CD1c-positive myeloid dendritic cell (primary cell): ENCODE data around the gene WDR64.

Experiments
- DNase-seq: peaks from one replicate; pipeline ENCODE4 v3.0.0-alpha.2; 2016; ENCODE audit errors: extremely low spot score

Gene WDR64

GRCh38 chr1:241630899-241631298, 21.2 kb upstream of the WDR64 start:
- DNase-seq: no peak

GRCh38 chr1:241631674-241632073, 20.4 kb upstream of the WDR64 start:
- no peak for DNase-seq

GRCh38 chr1:241632987-241633386, 19.1 kb upstream of the WDR64 start:
- DNase-seq: no peak

- peak; percentile 39 for DNase-seq
These were observed 16.4 kb upstream of the WDR64 start for GRCh38 chr1:241635556-241636152.

- DNase-seq: no peak
These were observed 15.8 kb upstream of the WDR64 start for GRCh38 chr1:241636291-241636690.

- no peak for DNase-seq
These were observed 15.0 kb upstream of the WDR64 start for GRCh38 chr1:241637046-241637590.

- DNase-seq: peak; percentile 66
These were observed 14.5 kb upstream of the WDR64 start for GRCh38 chr1:241637604-241638003.

- DNase-seq: no peak
These were observed 13.9 kb upstream of the WDR64 start for GRCh38 chr1:241638099-241638682.

GRCh38 chr1:241638909-241639622, 13.0 kb upstream of the WDR64 start:
- no peak for DNase-seq

- DNase-seq: peak; percentile 29
These were observed 12.4 kb upstream of the WDR64 start for GRCh38 chr1:241639623-241640148.

- DNase-seq: peak; percentile 96
These were observed 11.8 kb upstream of the WDR64 start, which contains the start of the genes CHML and OPN3 for GRCh38 chr1:241640149-241640866. CHML (minus strand) TSS chr1:241640369; CDS start chr1:241635766, 4,603 bp downstream. OPN3 (minus strand) TSS chr1:241640369; CDS start chr1:241640254, 115 bp downstream.

GRCh38 chr1:241640867-241641622, 11.0 kb upstream of the WDR64 start:
- DNase-seq: no peak

- DNase-seq: no peak
These were observed 10.1 kb upstream of the WDR64 start for GRCh38 chr1:241641773-241642592.

GRCh38 chr1:241642593-241642944, 9.5 kb upstream of the WDR64 start:
- no peak for DNase-seq

- DNase-seq: no peak
These were observed 7.8 kb upstream of the WDR64 start for GRCh38 chr1:241644259-241644658.

- no peak for DNase-seq
These were observed 6.9 kb upstream of the WDR64 start for GRCh38 chr1:241645199-241645598.

GRCh38 chr1:241646201-241646600, 5.9 kb upstream of the WDR64 start:
- DNase-seq: no peak

- no peak for DNase-seq
These were observed 4.4 kb upstream of the WDR64 start for GRCh38 chr1:241647658-241648057.

GRCh38 chr1:241648159-241648558, 3.9 kb upstream of the WDR64 start:
- no peak for DNase-seq

GRCh38 chr1:241654019-241654418, 1.9 kb downstream of the WDR64 start:
- DNase-seq: no peak
